GM12891 (cell line): ENCODE data around the gene LRRC7.

Experiments
- PAX5 ChIP-seq: IDR thresholded peaks from 2 replicates; pipeline ENCODE4 v1.6.1; 2011; ENCODE audit warnings: low read length, moderate library complexity, mild to moderate bottlenecking; ENCODE audit not compliant: insufficient read depth, severe bottlenecking
- POLR2A ChIP-seq: IDR thresholded peaks from 2 replicates; pipeline ENCODE4 v1.6.1; 2011; ENCODE audit warnings: low read depth, low read length, control low read depth
- POLR2AphosphoS5 ChIP-seq: IDR thresholded peaks from 2 replicates; pipeline ENCODE4 v1.6.1; 2011; ENCODE audit warnings: low read depth, low read length, control low read depth
- POU2F2 ChIP-seq: IDR thresholded peaks from 2 replicates; pipeline ENCODE4 v1.6.1; 2011; ENCODE audit warnings: low read depth, mild to moderate bottlenecking, control low read depth, low read length, moderate library complexity
- SPI1 ChIP-seq: IDR thresholded peaks from 2 replicates; pipeline ENCODE4 v1.6.1; 2011; ENCODE audit warnings: low read depth, low read length, control low read depth
- TAF1 ChIP-seq: IDR thresholded peaks from 2 replicates; pipeline ENCODE4 v1.6.1; 2011; ENCODE audit warnings: low read depth, low read length, control low read depth

DNA sequence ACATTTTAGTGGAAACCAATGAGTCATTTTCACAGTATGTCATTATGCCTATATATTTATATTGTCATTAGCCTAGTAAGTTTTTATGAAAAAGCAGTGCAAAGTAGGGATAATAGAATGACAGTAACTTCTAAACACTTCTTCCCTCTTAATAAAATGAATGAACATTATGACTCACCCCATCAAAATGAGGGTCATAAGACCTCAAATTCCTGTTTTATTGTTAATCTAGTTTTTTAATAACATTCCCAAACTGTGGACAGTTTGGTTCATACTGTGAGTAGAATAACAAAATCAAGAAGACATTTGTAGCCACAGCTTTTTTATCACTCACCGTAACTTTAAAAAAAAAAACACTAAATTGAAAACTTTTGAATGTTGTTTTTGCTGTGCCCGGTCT, 477.1 kb downstream of the LRRC7 start:
- TF ChIP-seq POLR2A (no peak), TAF1 (no peak), POLR2AphosphoS5 (no peak), POU2F2 (no peak), PAX5 (no peak), SPI1 (no peak)
